Peyer's patch (tissue), 4 donors: Measurements from ENCODE around the gene EZH2.

Experiments
- POLR2A ChIP-seq, 2 donors: fragments of 450-650 bp; IDR thresholded peaks; one replicate each; pipeline ENCODE4 v1.5.1; 2017; ENCODE audit warnings: antibody characterized with exemption in 2 of 2, mild to moderate bottlenecking in 2 of 2, moderate library complexity in 2 of 2
- TF ChIP-seq, protein P1 (sequence below), 6 experiments: fragments of 450-650 bp in 4 of 6; fragments of 200-600 bp in 2 of 6; sonication (generic) in 1 of 6; IDR thresholded peaks; one replicate each; pipeline ENCODE4 v1.5.1; 2017 to 2019; ENCODE audit warnings: antibody characterized with exemption in 6 of 6, mild to moderate bottlenecking in 3 of 6, moderate library complexity in 1 of 6

DNA sequence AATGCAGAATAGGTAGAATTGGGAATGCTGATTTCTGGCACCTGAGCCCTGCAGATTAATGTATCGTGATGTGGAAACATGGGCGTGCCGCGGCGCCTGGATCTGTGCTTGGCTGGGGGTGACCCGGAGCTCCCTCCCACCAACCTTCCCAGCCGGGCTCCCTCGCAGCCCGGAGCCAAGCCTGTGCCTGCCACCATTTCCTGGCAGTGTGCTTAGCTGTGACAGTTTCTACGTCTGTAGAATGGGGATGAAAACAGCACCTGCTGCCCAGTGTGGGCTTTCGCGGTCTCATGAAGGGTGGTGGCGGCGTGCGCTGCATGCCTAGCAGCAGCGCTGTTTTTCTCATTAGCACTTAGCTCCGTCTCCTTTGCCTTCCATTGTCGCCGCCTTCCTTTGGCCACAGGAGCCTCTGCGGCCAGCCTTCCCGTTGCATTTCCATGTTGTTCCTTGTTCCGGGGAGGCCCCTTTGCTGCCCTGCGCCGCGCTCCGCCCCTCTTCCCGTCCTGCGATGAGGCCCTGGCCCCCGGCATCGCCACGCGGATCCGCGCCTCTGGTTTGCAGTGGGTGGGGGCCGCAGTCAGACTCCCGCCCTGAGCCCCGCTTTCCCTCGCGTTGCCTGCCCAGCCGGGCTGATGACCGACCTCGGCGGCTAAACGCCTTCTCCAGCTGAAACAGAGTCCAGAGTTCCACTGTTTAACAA lies 101.2 kb downstream of the EZH2 start:
- TF ChIP-seq, protein P1, sequence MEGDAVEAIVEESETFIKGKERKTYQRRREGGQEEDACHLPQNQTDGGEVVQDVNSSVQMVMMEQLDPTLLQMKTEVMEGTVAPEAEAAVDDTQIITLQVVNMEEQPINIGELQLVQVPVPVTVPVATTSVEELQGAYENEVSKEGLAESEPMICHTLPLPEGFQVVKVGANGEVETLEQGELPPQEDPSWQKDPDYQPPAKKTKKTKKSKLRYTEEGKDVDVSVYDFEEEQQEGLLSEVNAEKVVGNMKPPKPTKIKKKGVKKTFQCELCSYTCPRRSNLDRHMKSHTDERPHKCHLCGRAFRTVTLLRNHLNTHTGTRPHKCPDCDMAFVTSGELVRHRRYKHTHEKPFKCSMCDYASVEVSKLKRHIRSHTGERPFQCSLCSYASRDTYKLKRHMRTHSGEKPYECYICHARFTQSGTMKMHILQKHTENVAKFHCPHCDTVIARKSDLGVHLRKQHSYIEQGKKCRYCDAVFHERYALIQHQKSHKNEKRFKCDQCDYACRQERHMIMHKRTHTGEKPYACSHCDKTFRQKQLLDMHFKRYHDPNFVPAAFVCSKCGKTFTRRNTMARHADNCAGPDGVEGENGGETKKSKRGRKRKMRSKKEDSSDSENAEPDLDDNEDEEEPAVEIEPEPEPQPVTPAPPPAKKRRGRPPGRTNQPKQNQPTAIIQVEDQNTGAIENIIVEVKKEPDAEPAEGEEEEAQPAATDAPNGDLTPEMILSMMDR (IDR thresholded peaks at IDR 0.05) = no peak
- TF ChIP-seq POLR2A (IDR thresholded peaks at IDR 0.05) = no peak
